Measurements from ENCODE around the gene GNB1L. TPM values are rescaled to one million over a fixed set of nuclear protein-coding genes. Genes with fewer than 3 reads are reported as not detected.

The GNB1L gene
- total and polyA plus RNA-seq, 9 of the 15 experiments (the other 6 are each of a cell fraction or from before 2014, with no cell fraction given) = 0.56 to 50.5 (median 10.2) TPM

DNA sequence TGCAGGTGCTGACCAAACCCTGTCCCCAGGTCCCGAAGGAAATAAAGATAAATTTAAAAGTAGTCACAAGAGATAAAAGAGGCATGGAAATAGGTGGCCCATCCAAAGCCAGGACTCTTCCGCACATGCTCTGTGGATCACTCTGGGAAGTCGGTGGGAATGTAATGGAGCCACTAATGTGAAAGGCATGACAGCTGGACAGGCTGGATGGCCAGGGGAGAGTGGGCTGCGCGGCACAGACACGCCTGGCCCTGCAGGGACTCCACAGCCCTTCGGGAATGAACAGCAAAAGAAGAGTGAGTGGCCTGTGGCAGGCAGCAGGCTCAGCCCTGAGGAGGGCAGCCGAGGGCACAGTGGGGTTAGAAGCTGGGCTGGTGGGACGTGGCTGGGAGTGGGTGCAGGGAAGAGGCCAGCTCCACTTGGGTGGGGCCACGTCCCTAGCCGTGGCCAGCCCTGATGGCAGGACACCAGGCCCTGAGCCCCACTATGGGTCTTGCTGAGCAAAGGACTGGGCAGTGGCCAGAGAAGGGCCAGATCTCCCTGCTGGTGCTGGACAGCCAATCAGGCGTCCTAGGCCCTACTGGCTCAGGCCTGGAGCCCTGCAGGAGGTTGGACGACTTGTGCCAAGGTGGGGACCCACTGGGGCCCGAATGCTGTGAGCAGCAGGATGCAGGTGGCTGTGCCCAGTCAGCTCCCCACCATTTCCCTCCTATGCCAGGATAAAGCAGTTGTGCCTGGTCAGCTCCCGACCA is 31.3 kb upstream of the GNB1L start (continued):
- TF ChIP-seq, protein P1, sequence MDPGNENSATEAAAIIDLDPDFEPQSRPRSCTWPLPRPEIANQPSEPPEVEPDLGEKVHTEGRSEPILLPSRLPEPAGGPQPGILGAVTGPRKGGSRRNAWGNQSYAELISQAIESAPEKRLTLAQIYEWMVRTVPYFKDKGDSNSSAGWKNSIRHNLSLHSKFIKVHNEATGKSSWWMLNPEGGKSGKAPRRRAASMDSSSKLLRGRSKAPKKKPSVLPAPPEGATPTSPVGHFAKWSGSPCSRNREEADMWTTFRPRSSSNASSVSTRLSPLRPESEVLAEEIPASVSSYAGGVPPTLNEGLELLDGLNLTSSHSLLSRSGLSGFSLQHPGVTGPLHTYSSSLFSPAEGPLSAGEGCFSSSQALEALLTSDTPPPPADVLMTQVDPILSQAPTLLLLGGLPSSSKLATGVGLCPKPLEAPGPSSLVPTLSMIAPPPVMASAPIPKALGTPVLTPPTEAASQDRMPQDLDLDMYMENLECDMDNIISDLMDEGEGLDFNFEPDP (CRISPR knock-in tag; IDR thresholded peaks at IDR 0.05) = no peak
- TF ChIP-seq NUFIP1 (IDR thresholded peaks at IDR 0.05; ENCODE audit: partially characterized antibody) (no peak), KDM5B (IDR thresholded peaks at IDR 0.05; ENCODE audit: insufficient replicate concordance, low read depth, low read length) (peak; percentile 43), ZNF12 (CRISPR knock-in tag; IDR thresholded peaks at IDR 0.05) (no peak), ZEB2 (IDR thresholded peaks at IDR 0.05) (no peak), ZFPM2 (CRISPR knock-in tag; IDR thresholded peaks at IDR 0.05) (no peak), RUNX1 (IDR thresholded peaks at IDR 0.05; ENCODE audit: low read depth) (no peak), XRCC3 (IDR thresholded peaks at IDR 0.05) (no peak), TAF15 (IDR thresholded peaks at IDR 0.05; ENCODE audit: low read depth, low read length) (no peak), HLTF (IDR thresholded peaks at IDR 0.05) (no peak)
- TF ChIP-seq, protein P2, sequence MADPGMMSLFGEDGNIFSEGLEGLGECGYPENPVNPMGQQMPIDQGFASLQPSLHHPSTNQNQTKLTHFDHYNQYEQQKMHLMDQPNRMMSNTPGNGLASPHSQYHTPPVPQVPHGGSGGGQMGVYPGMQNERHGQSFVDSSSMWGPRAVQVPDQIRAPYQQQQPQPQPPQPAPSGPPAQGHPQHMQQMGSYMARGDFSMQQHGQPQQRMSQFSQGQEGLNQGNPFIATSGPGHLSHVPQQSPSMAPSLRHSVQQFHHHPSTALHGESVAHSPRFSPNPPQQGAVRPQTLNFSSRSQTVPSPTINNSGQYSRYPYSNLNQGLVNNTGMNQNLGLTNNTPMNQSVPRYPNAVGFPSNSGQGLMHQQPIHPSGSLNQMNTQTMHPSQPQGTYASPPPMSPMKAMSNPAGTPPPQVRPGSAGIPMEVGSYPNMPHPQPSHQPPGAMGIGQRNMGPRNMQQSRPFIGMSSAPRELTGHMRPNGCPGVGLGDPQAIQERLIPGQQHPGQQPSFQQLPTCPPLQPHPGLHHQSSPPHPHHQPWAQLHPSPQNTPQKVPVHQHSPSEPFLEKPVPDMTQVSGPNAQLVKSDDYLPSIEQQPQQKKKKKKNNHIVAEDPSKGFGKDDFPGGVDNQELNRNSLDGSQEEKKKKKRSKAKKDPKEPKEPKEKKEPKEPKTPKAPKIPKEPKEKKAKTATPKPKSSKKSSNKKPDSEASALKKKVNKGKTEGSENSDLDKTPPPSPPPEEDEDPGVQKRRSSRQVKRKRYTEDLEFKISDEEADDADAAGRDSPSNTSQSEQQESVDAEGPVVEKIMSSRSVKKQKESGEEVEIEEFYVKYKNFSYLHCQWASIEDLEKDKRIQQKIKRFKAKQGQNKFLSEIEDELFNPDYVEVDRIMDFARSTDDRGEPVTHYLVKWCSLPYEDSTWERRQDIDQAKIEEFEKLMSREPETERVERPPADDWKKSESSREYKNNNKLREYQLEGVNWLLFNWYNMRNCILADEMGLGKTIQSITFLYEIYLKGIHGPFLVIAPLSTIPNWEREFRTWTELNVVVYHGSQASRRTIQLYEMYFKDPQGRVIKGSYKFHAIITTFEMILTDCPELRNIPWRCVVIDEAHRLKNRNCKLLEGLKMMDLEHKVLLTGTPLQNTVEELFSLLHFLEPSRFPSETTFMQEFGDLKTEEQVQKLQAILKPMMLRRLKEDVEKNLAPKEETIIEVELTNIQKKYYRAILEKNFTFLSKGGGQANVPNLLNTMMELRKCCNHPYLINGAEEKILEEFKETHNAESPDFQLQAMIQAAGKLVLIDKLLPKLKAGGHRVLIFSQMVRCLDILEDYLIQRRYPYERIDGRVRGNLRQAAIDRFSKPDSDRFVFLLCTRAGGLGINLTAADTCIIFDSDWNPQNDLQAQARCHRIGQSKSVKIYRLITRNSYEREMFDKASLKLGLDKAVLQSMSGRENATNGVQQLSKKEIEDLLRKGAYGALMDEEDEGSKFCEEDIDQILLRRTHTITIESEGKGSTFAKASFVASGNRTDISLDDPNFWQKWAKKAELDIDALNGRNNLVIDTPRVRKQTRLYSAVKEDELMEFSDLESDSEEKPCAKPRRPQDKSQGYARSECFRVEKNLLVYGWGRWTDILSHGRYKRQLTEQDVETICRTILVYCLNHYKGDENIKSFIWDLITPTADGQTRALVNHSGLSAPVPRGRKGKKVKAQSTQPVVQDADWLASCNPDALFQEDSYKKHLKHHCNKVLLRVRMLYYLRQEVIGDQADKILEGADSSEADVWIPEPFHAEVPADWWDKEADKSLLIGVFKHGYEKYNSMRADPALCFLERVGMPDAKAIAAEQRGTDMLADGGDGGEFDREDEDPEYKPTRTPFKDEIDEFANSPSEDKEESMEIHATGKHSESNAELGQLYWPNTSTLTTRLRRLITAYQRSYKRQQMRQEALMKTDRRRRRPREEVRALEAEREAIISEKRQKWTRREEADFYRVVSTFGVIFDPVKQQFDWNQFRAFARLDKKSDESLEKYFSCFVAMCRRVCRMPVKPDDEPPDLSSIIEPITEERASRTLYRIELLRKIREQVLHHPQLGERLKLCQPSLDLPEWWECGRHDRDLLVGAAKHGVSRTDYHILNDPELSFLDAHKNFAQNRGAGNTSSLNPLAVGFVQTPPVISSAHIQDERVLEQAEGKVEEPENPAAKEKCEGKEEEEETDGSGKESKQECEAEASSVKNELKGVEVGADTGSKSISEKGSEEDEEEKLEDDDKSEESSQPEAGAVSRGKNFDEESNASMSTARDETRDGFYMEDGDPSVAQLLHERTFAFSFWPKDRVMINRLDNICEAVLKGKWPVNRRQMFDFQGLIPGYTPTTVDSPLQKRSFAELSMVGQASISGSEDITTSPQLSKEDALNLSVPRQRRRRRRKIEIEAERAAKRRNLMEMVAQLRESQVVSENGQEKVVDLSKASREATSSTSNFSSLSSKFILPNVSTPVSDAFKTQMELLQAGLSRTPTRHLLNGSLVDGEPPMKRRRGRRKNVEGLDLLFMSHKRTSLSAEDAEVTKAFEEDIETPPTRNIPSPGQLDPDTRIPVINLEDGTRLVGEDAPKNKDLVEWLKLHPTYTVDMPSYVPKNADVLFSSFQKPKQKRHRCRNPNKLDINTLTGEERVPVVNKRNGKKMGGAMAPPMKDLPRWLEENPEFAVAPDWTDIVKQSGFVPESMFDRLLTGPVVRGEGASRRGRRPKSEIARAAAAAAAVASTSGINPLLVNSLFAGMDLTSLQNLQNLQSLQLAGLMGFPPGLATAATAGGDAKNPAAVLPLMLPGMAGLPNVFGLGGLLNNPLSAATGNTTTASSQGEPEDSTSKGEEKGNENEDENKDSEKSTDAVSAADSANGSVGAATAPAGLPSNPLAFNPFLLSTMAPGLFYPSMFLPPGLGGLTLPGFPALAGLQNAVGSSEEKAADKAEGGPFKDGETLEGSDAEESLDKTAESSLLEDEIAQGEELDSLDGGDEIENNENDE (IDR thresholded peaks at IDR 0.05; ENCODE audit: low read depth, low read length) = peak; percentile 62
- TF ChIP-seq, protein P3, sequence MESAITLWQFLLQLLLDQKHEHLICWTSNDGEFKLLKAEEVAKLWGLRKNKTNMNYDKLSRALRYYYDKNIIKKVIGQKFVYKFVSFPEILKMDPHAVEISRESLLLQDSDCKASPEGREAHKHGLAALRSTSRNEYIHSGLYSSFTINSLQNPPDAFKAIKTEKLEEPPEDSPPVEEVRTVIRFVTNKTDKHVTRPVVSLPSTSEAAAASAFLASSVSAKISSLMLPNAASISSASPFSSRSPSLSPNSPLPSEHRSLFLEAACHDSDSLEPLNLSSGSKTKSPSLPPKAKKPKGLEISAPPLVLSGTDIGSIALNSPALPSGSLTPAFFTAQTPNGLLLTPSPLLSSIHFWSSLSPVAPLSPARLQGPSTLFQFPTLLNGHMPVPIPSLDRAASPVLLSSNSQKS (CRISPR knock-in tag; IDR thresholded peaks at IDR 0.05) = no peak
